PC-3 (cell line): Measurements from ENCODE around the gene NAV2. TPM values are rescaled to one million over a fixed set of nuclear protein-coding genes. Genes with fewer than 3 reads are reported as not detected.

ENCODE experiments used
- ATAC-seq: fragments of 200-7000 bp; cut with Tn5 transposase; 2 replicates; pipeline ENCODE4 v1.9.1; 2020; ENCODE audit warnings: mild to moderate bottlenecking, moderate library complexity
- BruUV-seq: library from RNA; stranded (reverse); fragments of 400-500 nt; replicated peaks from 2 replicates; lab custom pipeline; 2021; lab: Mats Ljungman, UMichigan
- CTCF ChIA-PET: fragments of 300-600 bp; sonication (Branson Sonifier 250); formaldehyde crosslinking; loops from one replicate; lab custom pipeline; 2022; ENCODE audit warnings: antibody characterized with exemption; lab: Charles Lee
- POLR2A ChIA-PET: fragments of 300-600 bp; sonication (Branson Sonifier 250); formaldehyde crosslinking; loops from one replicate; lab custom pipeline; 2022; ENCODE audit warnings: antibody characterized with exemption; ENCODE audit not compliant: unreplicated experiment; lab: Charles Lee
- DNase-seq: peaks from one replicate; pipeline ENCODE4 v3.0.0-alpha.2; 2015
- H2AFZ ChIP-seq: fragments of 300-600 bp; sonication (generic); 2 replicates; pipeline ENCODE4 v1.6.0; 2016; ENCODE audit warnings: antibody characterized with exemption, low read length
- H3F3A ChIP-seq: fragments of 300-600 bp; sonication (generic); one replicate; pipeline ENCODE4 v1.6.0; 2017; ENCODE audit warnings: antibody characterized with exemption, low read length, control low read depth, mild to moderate bottlenecking; ENCODE audit not compliant: unreplicated experiment
- H3K27ac ChIP-seq: fragments of 300-600 bp; sonication (generic); 2 replicates; pipeline ENCODE4 v1.5.1; 2016; ENCODE audit warnings: mild to moderate bottlenecking, low read length
- H3K27me3 ChIP-seq: fragments of 300-600 bp; sonication (generic); 2 replicates; pipeline ENCODE4 v1.6.1; 2016; ENCODE audit warnings: low read length, mixed read lengths
- H3K36me3 ChIP-seq: fragments of 300-600 bp; sonication (generic); 2 replicates; pipeline ENCODE4 v1.6.1; 2016; ENCODE audit warnings: low read depth, mixed run types, low read length, mixed read lengths
- H3K4me1 ChIP-seq: fragments of 300-600 bp; sonication (generic); 2 replicates; pipeline ENCODE4 v1.5.1; 2016; ENCODE audit warnings: low read length; ENCODE audit not compliant: insufficient read depth
- H3K4me2 ChIP-seq: fragments of 300-600 bp; sonication (generic); 2 replicates; pipeline ENCODE4 v1.6.0; 2016; ENCODE audit warnings: low read length
- H3K4me3 ChIP-seq: fragments of 300-600 bp; sonication (generic); 2 replicates; pipeline ENCODE4 v1.5.1; 2016; ENCODE audit warnings: mild to moderate bottlenecking, low read length, mixed read lengths
- H3K79me2 ChIP-seq: fragments of 300-600 bp; sonication (generic); 2 replicates; pipeline ENCODE4 v1.6.1; 2017; ENCODE audit warnings: low read length, mixed read lengths
- H3K9ac ChIP-seq: fragments of 300-600 bp; sonication (generic); 2 replicates; pipeline ENCODE4 v1.6.0; 2016; ENCODE audit warnings: mild to moderate bottlenecking, low read length
- H3K9me2 ChIP-seq: fragments of 300-600 bp; sonication (generic); replicated peaks from 2 replicates; pipeline ENCODE4 v1.6.1; 2016; ENCODE audit warnings: mixed run types, low read length, mixed read lengths
- H3K9me3 ChIP-seq: fragments of 300-600 bp; sonication (generic); 2 replicates; pipeline ENCODE4 v1.6.1; 2016; ENCODE audit warnings: low read length, mixed read lengths
- H4K20me1 ChIP-seq: fragments of 300-600 bp; sonication (generic); 2 replicates; pipeline ENCODE4 v1.6.1; 2016; ENCODE audit warnings: low read length, mixed read lengths
- CTCF ChIP-seq: fragments of 300-600 bp; sonication (generic); conservative IDR thresholded peaks from 2 replicates; pipeline ENCODE4 v1.5.1; 2017; ENCODE audit warnings: antibody characterized with exemption, low read depth, mild to moderate bottlenecking, low read length
- EZH2 ChIP-seq: fragments of 300-600 bp; sonication (generic); IDR thresholded peaks from one replicate; pipeline ENCODE4 v1.6.1; 2017; ENCODE audit warnings: antibody characterized with exemption, mild to moderate bottlenecking, low read length; ENCODE audit not compliant: unreplicated experiment
- EZH2phosphoT487 ChIP-seq: fragments of 300-600 bp; sonication (generic); IDR thresholded peaks from 2 replicates; pipeline ENCODE4 v1.6.1; 2018; ENCODE audit warnings: mild to moderate bottlenecking, antibody characterized with exemption, low read length, borderline replicate concordance
- intact Hi-C: fragments of 100-400 bp; cut with micrococcal nuclease; formaldehyde crosslinking; loops from 2 replicates; pipeline ENCODE4 v1.9.0; 2023
- total RNA-seq: library from RNA; depleted of rRNA; stranded (reverse); fragments of >200 nt; gene quantifications from 2 replicates; pipeline ENCODE4 v1.2.3, GENCODE V29; 2014

NAV2 gene
- total RNA-seq, 1 experiment from 2014 or later = 10.4 TPM

GRCh38 chr11:19664886-19665548 is 47.6 kb upstream of the NAV2 start:
- H3K9ac ChIP-seq = no peak overlapping the region
- H3K9me3 ChIP-seq = no peaks in the 10 kb centered on the region
- H3K36me3 ChIP-seq = no peaks in the 10 kb centered on the region
- CTCF ChIA-PET = no interaction called here
- peaks cover 33% of the 10 kb centered on the region for H3K4me1 ChIP-seq
- H3K9me2 ChIP-seq = no peaks in the 10 kb centered on the region
- TF ChIP-seq EZH2 (no peak), CTCF (no peak), EZH2phosphoT487 (no peak)
- BruUV-seq = no TSS peak
- H2AFZ ChIP-seq = 0 out of 2 replicates have a peak overlapping the region, but pooled peaks have one; percentile 12
- intact Hi-C loops = loop anchor here (5.0 kb wide), 3 partner anchors 57 to 88 kb away; no protein-coding TSS in a partner anchor
- H3F3A ChIP-seq = no peaks in the 10 kb centered on the region
- no peaks in the 10 kb centered on the region for H3K79me2 ChIP-seq
- H4K20me1 ChIP-seq = no peaks in the 10 kb centered on the region
- H3K27me3 ChIP-seq = no peaks in the 10 kb centered on the region
- ATAC-seq (no peak), DNase-seq (peak; percentile 21)
- POLR2A ChIA-PET = interaction anchor here (0.5 kb wide), 1 partner anchor 124 kb away, joined by 3 read pairs; no protein-coding TSS in a partner anchor
- no peak overlapping the region for H3K27ac ChIP-seq
- H3K4me3 ChIP-seq = no peak overlapping the region
- no peak overlapping the region for H3K4me2 ChIP-seq

DNA sequence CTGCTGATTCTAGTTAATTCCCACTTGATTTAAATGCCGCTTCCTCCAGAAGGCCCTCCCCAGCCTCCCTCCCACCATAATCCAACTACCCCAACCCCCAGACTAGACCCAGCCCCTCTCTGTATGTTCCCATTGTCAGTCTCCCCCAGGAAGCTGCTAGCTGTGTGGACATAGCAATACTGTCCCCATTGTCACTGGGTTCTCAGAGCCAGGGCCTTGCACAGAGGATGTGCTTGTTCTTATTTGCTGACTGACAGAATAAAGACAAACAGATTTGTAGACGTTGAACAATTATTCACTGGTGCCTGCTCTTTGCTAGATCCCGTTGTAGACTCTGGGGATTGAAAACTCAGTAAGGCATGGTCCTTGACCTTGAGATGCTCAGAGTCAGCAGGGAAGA is 45.7 kb upstream of the NAV2 start:
- no peak overlapping the region for H2AFZ ChIP-seq
- no peak overlapping the region for H3K4me2 ChIP-seq
- no peaks in the 10 kb centered on the region for H3K79me2 ChIP-seq
- H3K4me1 ChIP-seq = peaks cover 24% of the 10 kb centered on the region
- TF ChIP-seq CTCF = no peak
- TF ChIP-seq EZH2 = no peak
- TF ChIP-seq EZH2phosphoT487 = no peak
- CTCF ChIA-PET = no interaction called here
- BruUV-seq = no TSS peak
- DNase-seq (no peak), ATAC-seq (no peak)
- no peaks in the 10 kb centered on the region for H3K27me3 ChIP-seq
- intact Hi-C loops = no loop called here
- H3F3A ChIP-seq = no peaks in the 10 kb centered on the region
- no peaks in the 10 kb centered on the region for H3K36me3 ChIP-seq
- no peak overlapping the region for H3K27ac ChIP-seq
- POLR2A ChIA-PET = no interaction called here
- H3K9me3 ChIP-seq = no peaks in the 10 kb centered on the region
- no peaks in the 10 kb centered on the region for H4K20me1 ChIP-seq
- H3K9me2 ChIP-seq = no peaks in the 10 kb centered on the region
- H3K9ac ChIP-seq = no peak overlapping the region
- H3K4me3 ChIP-seq = no peak overlapping the region

DNA sequence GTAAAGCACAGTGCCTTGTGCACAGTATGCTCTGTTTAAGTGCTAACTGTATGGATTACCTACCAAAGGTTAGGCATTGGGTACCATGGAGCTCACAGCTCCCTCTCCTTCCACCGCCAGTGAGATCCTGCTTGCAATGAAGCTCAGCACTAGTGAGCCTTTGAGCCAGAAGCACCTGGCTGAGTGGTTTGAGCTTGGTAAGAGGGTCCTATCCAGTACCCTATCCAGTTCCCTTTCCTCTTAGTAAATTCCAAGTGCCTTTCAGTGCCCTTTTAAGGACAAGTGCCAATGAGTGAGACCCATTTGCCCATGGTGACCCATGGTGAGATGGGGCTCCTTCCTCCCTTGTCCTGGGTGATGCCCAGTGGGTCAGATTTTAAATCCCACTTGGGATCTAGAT is 43.1 kb upstream of the NAV2 start:
- CTCF ChIA-PET = no interaction called here
- H3K36me3 ChIP-seq = no peaks in the 10 kb centered on the region
- H3K9me3 ChIP-seq = no peaks in the 10 kb centered on the region
- no peak overlapping the region for H3K27ac ChIP-seq
- H4K20me1 ChIP-seq = no peaks in the 10 kb centered on the region
- ATAC-seq (no peak), DNase-seq (no peak)
- no peaks in the 10 kb centered on the region for H3K9me2 ChIP-seq
- no peaks in the 10 kb centered on the region for H3F3A ChIP-seq
- no peaks in the 10 kb centered on the region for H3K79me2 ChIP-seq
- TF ChIP-seq EZH2phosphoT487 (no peak), EZH2 (no peak), CTCF (no peak)
- H3K4me1 ChIP-seq = peaks cover 24% of the 10 kb centered on the region
- H3K27me3 ChIP-seq = no peaks in the 10 kb centered on the region
- no peak overlapping the region for H3K9ac ChIP-seq
- no peak overlapping the region for H2AFZ ChIP-seq
- POLR2A ChIA-PET = no interaction called here
- H3K4me2 ChIP-seq = no peak overlapping the region
- H3K4me3 ChIP-seq = no peak overlapping the region
- no TSS peak for BruUV-seq
- intact Hi-C loops = no loop called here
